ENCODE results near the gene FNIP1.
"Not testable (repeated sequence)": the region's sequence is repeated elsewhere in the genome, so short reads cannot be mapped to it uniquely, and the experiment has no call there.

Gene FNIP1

GRCh38 chr5:131786900-131787692 is 9.7 kb downstream of the FNIP1 start:
- DNase-seq: no peak

DNA sequence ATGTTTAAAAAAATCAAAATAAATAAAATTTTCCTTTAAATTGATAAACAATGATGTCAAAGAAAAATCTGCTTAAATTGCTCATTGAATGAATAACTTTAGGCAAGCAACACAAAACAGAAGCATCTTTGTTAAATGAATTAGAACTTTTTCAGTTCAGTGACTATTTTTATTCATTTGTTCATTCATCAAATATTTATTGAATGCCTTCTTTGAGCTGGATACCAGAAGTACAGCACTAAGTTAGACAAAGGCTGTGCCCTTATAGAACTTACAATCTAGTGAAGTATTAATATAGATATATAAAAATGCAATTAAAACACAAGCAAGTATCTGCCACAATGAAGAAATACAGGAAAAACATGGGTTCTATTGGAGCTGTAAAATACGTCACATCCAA is 10.8 kb downstream of the FNIP1 start:
- no peak for DNase-seq

DNA sequence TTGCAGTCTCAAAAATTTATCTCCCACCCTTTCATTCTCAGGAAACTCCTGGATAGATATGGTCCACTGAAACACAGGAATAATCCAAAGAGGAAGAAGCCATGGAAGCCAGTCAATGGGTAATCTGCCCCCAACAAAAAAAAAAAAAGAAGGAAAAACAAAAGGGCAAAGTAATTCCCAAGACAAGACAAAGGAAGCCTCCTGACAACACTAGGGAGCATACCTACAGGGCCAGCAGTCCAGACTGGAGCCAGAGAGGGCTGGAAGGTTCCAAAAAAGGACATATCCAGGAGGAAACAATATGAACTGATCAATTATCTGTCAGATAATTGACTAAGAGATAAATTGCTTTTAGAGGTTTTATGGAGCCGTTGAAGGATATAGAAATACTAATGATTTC is 12.9 kb downstream of the FNIP1 start:
- no peak for DNase-seq

- DNase-seq: no peak
Observed at GRCh38 chr5:131783357-131783756, 13.5 kb downstream of the FNIP1 start.

GRCh38 chr5:131782717-131783116 is 14.1 kb downstream of the FNIP1 start:
- no peak for DNase-seq

DNA sequence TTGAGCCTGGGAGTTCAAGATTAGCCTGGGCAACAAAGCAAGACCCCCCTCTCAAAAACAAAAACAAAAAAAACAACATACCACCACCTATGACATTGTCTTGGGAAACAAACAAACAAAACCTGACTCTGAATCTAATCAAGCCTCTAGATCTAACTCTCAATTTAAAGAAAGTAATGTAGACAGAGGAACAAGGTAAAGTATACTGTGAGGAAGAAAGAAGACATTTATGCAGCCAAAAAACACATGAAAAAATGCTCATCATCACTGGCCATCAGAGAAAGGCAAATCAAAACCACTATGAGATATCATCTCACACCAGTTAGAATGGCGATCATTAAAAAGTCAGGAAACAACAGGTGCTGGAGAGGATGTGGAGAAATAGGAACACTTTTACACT is 18.7 kb downstream of the FNIP1 start:
- not testable (repeated sequence) for DNase-seq

GRCh38 chr5:131776450-131776849 is 20.4 kb downstream of the FNIP1 start:
- DNase-seq: no peak

DNA sequence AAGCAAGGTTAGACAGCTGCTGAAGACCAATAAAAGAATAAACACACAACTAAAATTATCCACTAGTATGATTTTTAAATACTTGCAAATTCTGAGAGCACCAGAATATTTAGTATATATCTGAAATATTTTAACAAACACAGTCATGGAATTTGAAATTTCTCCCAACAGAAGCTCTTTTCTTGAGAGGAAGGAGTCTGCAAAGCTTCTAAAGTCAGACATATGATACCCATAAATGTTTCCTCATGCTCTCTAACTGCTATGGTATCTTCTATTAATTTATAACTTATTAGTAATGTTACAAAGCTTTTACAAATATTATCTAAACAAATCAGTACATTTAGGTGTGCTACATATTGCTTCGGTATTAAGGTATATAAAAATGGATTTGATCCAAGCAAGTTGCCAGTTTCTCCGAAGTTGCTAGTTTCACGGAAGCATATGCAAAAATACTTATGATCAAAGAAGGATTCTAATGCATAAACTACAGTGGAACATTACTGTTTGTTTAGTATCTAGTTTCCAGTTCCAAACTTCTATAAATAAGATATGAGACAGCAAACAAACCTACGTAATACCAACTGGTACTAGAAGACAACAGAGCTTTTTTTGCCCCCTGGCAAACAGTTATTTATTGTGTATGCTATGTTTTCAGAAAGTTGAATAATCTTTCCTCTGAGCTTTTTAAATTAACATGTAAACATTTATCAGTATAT is 22.0 kb downstream of the FNIP1 start:
- no peak for DNase-seq

DNA sequence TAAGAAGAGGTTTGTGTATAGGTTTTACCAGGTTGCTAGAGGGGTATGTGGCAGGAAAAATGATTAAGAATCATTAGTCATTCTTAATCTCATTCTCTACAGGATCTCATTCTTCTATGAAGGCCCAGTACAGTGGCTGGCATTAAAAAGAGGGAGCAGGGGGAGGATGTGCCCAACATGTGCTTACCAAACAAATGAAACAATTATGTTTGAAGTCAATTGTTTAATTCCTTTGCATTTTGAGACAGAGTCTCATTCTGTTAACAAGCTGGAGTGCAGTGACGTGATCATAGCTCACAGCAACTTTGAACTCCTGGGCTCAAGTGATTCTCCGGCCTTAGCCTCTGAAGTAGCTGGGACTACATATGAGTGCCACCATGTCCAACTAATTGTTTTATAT is 23.0 kb downstream of the FNIP1 start:
- DNase-seq: no peak

- DNase-seq: no peak
Observed at GRCh38 chr5:131771692-131772091, 25.1 kb downstream of the FNIP1 start.

GRCh38 chr5:131769961-131770360 is 26.9 kb downstream of the FNIP1 start:
- DNase-seq: no peak

GRCh38 chr5:131769336-131769735 is 27.5 kb downstream of the FNIP1 start:
- no peak for DNase-seq

DNA sequence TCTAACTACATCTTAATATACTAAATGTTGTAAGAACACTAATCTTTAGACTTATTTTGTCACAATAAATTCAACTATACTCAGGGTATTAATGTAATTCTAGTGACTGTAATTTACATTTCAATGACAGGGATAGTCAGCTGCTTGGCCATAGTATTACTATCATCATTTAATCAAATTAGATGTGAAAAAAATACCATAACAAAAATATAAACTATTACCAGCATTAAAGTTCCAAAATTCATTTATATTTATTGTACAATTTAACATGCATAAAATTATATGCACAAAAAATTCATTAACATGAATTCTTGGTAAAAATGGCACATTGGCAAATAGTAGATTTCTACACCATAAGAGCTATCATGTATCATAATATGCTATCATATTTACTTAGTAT is 28.9 kb downstream of the FNIP1 start:
- DNase-seq: no peak

DNA sequence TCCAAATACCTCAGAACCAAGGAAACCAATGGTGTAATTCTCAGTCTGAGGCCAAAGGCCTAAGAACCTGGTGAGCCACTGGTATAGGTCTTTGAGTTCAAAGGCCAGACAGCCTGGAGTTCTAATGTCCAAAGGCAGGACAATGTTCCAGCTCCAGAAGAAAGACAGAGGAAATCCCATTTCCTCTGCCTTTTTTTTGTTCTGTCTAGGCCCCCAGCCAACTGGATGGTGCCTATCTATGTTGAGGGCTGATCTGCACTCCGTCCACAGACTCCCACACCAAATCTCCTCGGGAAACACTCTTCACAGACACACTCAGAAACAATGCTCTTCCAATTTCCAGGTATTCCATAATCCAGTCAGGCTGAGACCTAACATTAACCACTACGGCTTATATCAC is 30.1 kb downstream of the FNIP1 start:
- DNase-seq: no peak

- no peak for DNase-seq
Observed at GRCh38 chr5:131765261-131765660, 31.6 kb downstream of the FNIP1 start.

DNA sequence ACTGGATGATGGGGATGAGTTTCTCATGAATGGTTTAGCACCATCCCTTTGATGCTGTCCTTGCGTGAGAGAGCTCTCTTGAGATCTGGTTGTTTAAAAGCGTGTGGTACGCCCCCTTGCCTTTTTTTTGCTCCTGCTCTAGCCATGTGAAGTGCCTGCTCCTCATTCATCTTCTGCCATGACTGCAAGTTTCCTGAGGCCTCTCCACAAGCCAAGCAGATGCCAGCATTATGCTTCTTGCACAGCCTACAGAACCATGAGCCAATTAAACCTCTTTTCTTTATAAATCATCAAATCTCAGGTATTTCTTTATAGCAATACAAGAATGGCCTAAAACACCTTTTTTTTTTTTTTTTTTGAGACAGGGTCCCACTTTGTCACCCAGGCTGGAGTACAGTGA is 32.8 kb downstream of the FNIP1 start:
- DNase-seq: no peak

DNA sequence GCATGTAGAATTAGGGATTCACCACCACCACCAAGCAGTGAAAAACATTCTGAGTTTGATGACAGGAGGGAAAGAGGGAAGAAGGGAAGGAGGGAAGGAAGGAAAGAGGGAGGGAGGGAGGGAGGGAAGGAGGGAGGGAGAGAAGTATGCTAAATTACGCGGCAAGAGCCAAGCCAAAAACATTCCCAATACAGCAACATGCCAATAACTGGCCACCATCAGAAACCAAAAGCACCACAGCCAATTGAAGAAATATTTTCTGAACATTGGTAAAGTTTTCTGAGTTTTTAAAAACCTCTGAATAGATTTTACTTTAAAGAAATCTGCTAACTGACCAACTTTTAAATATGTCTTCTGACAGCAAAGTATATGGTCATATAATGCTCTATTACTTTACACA is 36.0 kb downstream of the FNIP1 start:
- no peak for DNase-seq

GRCh38 chr5:131759704-131760103 is 37.1 kb downstream of the FNIP1 start:
- no peak for DNase-seq

DNA sequence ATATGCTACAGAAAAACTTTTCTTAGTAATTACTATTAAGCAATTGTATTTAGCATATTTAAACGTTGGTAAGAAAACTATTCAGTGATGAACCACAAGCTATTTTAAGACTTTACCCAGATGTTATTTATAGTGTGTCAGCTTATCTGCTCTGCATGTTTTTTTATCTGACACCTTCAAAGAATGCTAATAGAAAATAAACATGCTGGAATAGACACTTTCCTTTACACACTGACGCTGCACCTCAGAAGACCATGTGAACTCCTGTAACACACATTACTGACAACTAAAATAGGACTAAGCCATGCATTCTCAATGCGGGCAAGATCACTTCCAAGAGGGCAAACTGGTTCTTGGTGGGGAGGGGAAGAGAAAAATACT is 38.3 kb downstream of the FNIP1 start:
- peak; percentile 39 for DNase-seq

GRCh38 chr5:131757830-131758519 is 38.8 kb downstream of the FNIP1 start:
- DNase-seq: no peak

DNA sequence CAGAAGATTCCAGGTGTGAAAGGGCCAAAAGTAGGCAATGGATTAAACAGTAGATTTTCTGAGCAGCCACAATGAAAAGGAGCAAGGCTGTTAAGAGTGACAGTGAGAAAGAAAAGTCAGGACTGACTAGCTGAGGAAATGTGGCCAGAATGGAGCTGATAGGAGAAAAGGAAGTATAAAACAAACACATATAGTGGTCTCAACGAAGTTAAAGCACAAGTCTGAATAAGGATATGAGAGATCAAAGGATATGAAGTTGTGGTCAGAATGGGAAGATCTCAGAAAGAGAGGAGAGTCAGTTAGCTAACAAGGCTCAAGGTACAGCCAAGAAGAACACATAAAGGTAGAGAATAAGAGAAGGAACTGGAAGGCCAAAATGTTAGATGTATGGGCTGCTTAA is 39.9 kb downstream of the FNIP1 start:
- no peak for DNase-seq

DNA sequence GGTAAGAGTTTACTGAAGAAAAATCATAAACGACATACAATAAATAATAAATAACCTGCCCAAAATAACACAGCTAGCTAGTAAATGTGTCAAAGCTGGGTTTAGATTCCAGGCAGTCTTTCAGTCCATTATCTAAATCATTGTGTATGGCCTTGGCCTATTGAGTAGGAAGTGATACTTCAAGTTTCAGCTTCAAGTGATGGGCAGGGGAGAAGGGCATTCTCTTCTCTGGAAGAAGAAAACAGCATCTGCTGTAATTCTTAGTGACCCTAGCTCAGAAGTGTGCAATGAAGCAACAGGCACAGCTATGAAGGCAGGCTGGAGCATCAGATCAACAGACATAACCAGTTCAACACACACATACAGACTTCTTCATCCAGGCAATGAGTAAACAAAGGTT is 42.5 kb downstream of the FNIP1 start:
- DNase-seq: no peak

GRCh38 chr5:131751506-131751905 is 45.3 kb downstream of the FNIP1 start:
- peak; percentile 67 for DNase-seq
